Measurements from ENCODE around the gene MACROD2. TPM values are rescaled to one million over a fixed set of nuclear protein-coding genes. Genes with fewer than 3 reads are reported as not detected.

MACROD2 gene
- total RNA-seq, 1 donor from 2014 or later, result 6.4 TPM

DNA sequence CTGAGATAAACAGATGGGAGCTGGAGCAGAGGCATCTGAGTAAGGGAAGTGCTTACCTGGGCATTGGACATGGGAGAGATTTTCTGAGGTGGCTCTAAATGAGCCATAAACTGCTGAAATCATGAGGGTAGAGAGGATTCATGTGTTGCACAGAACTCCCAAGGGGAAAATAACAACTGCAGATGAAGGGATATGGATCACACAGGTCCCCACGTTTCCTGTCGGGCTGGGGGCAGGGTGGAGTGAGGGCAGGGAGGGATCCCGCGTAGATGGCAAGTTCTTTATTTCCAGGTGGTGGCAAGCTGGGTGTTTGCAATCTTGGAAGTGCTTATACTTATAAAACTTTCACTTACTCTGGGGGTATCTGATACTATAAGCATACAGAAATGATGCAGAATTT is 764.7 kb downstream of the MACROD2 start:
- DNase-seq (ENCODE audit: low read depth, low spot score), result no peak
- Mint-ChIP-seq H3K36me3 (ENCODE audit: low read depth) (no peaks in the 10 kb centered on the region), H3K27me3 (ENCODE audit: low read depth) (no peaks in the 10 kb centered on the region), H3K4me3 (no peak overlapping the region), H3K9me3 (no peaks in the 10 kb centered on the region), H3K4me1 (no peaks in the 10 kb centered on the region), H3K27ac (ENCODE audit: unreplicated experiment) (no peak overlapping the region)
- TF ChIP-seq, protein P1, sequence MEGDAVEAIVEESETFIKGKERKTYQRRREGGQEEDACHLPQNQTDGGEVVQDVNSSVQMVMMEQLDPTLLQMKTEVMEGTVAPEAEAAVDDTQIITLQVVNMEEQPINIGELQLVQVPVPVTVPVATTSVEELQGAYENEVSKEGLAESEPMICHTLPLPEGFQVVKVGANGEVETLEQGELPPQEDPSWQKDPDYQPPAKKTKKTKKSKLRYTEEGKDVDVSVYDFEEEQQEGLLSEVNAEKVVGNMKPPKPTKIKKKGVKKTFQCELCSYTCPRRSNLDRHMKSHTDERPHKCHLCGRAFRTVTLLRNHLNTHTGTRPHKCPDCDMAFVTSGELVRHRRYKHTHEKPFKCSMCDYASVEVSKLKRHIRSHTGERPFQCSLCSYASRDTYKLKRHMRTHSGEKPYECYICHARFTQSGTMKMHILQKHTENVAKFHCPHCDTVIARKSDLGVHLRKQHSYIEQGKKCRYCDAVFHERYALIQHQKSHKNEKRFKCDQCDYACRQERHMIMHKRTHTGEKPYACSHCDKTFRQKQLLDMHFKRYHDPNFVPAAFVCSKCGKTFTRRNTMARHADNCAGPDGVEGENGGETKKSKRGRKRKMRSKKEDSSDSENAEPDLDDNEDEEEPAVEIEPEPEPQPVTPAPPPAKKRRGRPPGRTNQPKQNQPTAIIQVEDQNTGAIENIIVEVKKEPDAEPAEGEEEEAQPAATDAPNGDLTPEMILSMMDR (conservative IDR thresholded peaks at IDR 0.05), result no peak

DNA sequence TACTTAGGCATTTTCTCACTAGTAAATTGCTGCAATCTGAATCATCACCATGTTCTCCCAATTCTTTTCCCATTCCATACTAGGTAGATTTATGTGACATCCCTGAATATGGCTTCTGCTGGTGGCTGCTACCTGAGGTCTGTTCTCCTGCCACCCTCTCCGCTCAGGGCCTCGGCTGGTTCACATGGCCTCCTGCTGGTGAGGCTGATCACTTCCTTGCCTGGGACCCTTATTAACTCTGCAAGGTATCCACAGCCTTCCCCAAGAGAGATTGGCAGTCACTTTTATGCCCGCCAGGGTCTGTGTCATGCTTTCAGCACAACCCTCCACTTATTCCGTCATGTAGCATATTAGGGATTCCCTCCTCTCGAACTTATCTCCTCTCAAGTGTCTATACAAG is 766.6 kb downstream of the MACROD2 start:
- H3K4me3 Mint-ChIP-seq, result no peak overlapping the region
- TF ChIP-seq, protein P1 (conservative IDR thresholded peaks at IDR 0.05), result no peak
- H3K27ac Mint-ChIP-seq (ENCODE audit: unreplicated experiment), result no peak overlapping the region
- H3K9me3 Mint-ChIP-seq, result no peaks in the 10 kb centered on the region
- H3K27me3 Mint-ChIP-seq (ENCODE audit: low read depth), result no peaks in the 10 kb centered on the region
- no peaks in the 10 kb centered on the region for H3K4me1 Mint-ChIP-seq
- no peaks in the 10 kb centered on the region for H3K36me3 Mint-ChIP-seq (ENCODE audit: low read depth)
- DNase-seq (ENCODE audit: low read depth, low spot score), result no peak

DNA sequence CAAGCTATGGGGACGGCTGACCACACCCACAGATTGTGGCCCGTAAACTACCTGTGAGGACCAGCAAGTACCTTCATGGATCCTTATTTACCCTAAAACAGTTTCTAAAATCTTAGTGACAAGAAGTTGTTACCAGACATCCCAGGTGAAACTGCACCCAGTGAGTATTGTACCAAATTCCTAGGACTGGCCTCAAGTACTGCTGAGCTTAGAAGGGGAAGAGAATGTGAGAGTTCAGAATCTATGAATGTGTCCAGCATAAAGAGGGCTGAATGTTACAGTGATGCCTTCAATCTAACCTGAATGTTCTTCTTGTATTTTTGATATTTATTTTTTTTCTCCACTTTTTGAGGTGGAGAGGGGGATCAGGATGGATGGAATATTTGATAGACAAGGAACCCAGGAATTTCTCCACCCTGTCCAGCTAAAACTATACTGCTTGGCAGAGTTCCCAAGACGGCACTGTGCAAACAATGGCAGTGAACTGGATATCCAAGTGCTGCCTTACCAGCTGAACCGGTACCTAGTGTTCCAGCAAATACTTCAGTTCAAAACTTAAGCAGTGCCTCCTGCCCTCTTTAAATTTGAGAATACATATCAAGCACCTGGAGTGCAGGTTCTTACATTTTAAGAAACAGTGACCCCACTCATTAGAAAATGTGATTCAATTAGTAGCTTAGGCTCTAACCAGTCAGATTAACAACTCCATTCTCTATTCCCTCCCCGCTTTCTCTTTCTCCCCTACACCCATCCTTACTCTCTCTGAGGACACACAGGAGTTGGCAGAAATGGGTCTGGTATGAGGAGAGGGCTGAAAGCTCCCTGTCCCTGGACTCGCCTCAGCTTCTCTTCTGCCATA is 769.4 kb downstream of the MACROD2 start:
- H3K4me1 Mint-ChIP-seq, result no peaks in the 10 kb centered on the region
- no peaks in the 10 kb centered on the region for H3K9me3 Mint-ChIP-seq
- TF ChIP-seq, protein P1 (conservative IDR thresholded peaks at IDR 0.05), result no peak
- DNase-seq (ENCODE audit: low read depth, low spot score), result no peak
- no peaks in the 10 kb centered on the region for H3K27me3 Mint-ChIP-seq (ENCODE audit: low read depth)
- no peaks in the 10 kb centered on the region for H3K36me3 Mint-ChIP-seq (ENCODE audit: low read depth)
- H3K4me3 Mint-ChIP-seq, result no peak overlapping the region
- no peak overlapping the region for H3K27ac Mint-ChIP-seq (ENCODE audit: unreplicated experiment)

DNA sequence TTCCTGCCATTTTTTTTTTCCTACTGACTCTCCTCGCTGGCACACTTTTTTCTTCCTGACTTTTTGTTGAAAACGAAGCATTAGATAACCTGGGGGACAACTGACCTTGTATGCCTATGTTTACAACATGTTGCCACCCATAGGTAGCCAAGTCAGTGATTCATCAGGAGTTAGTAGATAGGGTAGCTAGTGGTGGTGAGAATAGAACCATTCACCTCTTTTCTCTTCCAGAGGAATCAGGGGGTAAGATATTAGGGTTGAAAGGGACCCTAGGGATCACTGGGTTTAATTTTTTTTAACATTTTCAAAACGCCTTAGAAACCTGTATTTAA is 770.0 kb downstream of the MACROD2 start:
- Mint-ChIP-seq H3K9me3 (no peaks in the 10 kb centered on the region), H3K27ac (ENCODE audit: unreplicated experiment) (no peak overlapping the region), H3K27me3 (ENCODE audit: low read depth) (no peaks in the 10 kb centered on the region), H3K4me3 (no peak overlapping the region), H3K4me1 (no peaks in the 10 kb centered on the region), H3K36me3 (ENCODE audit: low read depth) (no peaks in the 10 kb centered on the region)
- TF ChIP-seq, protein P1 (conservative IDR thresholded peaks at IDR 0.05), result no peak
- no peak for DNase-seq (ENCODE audit: low read depth, low spot score)

DNA sequence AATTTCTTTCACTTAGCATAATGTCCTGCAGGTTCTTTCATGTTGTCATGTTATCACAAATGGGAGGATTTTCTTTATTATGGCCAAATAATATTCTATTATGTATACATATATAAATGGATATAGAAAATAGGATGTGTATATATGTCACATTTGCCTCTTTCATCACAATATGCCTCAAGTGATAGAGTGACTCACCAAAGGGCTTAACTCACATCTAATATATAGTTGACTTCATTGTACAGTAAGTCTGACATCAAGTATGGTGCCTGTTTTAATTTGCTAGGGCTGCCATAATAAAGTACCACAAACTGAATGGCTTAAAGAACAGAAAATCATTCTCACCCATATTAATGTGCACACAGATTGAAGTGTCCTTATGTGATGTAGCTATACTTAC is 778.2 kb downstream of the MACROD2 start:
- H3K27ac Mint-ChIP-seq (ENCODE audit: unreplicated experiment), result no peak overlapping the region

More for the DNA sequence above, 778.2 kb downstream of the MACROD2 start:
- Mint-ChIP-seq H3K27me3 (ENCODE audit: low read depth) (no peaks in the 10 kb centered on the region), H3K36me3 (ENCODE audit: low read depth) (no peaks in the 10 kb centered on the region), H3K9me3 (peaks cover 4% of the 10 kb centered on the region), H3K4me3 (no peak overlapping the region), H3K4me1 (no peaks in the 10 kb centered on the region)
- TF ChIP-seq, protein P1 (conservative IDR thresholded peaks at IDR 0.05), result no peak
- DNase-seq (ENCODE audit: low read depth, low spot score), result no peak

Data from neural crest cell (in vitro differentiated cells).